Raji (cell line): ENCODE results near the gene PAAF1.

Experiments used
- POLR2A ChIP-seq: IDR thresholded peaks from 2 replicates; pipeline ENCODE4 v1.6.1; 2011; ENCODE audit warnings: low read depth, low read length, control low read depth; ENCODE audit not compliant: insufficient read depth

The PAAF1 gene

DNA sequence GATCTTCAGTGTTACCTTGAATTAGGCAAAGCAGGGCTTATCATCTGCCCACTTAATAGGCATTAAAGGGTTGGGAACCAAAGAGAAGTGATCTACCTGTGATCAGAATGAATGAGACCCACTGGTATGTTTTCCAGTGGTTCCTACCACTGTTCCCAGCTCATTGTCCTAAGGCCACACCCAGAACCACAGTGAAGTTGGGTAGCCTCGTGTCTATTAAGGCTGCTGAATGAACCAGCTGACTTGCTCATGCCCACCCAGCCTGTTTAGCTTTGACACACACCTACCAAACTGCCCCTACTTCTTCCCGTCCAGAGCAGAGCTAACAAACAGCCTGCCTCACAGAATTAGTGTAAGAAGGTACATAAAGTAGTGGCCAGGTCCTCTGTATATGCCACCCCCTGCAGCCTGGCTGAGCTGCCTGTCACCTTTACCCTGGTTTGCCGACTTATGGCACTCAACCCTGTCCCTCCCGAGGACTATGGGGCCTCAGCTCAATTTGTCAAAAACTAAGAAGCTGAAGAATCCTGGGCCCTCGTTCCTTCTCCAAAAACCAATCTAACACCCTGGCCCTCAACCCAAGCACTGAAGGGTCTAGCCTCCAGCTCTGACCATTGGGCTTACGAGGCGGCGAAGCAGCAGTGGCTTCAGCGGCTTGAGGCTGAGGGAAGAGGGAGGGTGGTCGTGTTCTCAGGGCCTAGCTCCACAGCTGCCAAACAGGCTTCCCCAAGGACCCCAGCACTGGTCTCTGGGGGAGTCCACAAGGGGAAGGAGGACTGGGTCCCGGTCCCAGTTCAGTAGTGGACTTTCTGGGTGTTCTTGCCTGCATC is 96.0 kb downstream of the PAAF1 start:
- peak; percentile 64 for TF ChIP-seq POLR2A

DNA sequence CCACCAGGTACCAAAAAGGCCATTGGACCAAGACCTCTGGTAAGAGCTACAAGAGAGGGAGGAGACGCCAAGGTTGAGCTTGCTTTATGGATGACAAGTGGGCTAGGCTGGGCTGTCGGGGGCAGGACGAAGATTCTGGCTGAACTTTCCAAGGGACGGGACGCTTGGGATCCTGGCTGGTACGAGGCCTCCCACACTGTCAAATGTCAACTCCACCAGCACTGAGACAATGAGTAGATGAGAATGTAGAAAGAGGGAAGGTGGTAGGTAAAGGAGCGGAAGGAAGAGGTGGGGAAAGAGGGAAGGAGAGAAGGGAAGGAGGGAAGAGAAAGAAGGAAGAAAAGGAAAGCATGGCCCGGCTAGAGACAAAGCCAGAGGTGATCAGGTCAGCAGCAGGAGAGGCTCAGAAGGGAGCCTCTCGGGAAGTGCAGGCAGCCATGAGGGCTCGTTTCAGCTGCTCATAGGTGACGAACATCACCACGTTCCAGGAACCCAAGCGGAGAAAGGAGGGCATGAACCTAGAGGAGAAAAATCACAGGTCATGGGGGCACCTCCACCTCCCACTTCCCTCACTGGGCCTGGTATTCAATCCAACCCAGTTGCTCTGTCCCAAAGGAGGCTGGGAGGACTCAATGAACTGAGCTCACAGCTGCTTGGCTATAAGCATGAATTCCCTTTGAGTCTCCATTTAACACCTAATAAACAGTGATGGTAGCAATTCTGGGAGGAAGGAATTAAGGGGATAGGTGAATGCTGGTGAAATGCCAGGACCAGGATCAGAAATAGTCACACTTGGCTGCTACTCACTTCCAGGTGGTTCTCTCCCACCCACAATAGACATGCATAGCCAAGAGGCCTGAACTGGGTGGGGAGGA is 98.0 kb downstream of the PAAF1 start:
- no peak for TF ChIP-seq POLR2A

DNA sequence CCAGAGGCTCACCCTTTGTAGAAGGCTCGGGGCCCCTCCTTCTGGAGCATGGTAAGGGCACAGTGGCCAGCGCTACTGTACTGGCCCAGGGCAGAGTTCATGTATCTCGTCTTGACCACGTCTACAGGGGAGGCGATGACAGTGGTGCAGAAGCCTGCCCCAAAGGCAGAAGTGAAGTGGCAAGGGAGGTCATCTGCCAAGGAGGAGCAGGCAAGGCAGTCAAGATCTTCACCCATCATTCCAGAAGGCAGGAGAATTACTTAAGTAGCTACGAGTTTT is 98.6 kb downstream of the PAAF1 start:
- no peak for TF ChIP-seq POLR2A

DNA sequence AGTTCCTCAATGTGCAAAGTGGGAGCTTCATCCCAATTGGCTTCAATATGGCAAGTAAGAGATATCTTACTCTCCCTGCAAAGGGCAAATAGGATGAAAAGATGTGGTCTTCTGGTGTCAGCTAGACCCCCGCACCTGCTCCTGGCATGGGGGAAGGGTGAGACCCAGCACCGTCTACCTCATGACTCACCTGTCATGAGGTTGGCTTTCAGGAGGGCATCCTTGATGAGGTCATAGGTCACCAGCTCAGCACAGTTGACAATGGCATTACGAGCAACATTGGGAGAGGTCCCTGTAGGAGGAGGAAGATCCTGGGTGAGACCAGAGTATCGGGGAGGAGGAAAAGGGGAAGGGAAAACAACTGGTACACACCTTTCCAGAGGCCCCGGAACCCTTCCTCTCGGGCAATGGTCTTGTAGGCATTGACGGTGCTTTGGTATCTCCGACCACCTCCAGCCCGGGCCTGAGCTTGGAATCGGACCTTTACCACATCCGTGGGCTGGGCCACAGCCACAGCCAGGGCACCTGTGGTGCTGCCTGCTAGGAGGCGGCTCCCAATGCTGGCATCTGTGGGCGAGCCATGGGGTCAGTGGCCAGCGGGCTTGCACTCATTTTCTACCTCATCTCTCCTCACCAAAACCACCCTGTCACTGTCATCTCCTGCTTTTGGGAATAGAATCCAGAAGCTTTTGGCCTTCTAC is 99.8 kb downstream of the PAAF1 start:
- no peak for TF ChIP-seq POLR2A

DNA sequence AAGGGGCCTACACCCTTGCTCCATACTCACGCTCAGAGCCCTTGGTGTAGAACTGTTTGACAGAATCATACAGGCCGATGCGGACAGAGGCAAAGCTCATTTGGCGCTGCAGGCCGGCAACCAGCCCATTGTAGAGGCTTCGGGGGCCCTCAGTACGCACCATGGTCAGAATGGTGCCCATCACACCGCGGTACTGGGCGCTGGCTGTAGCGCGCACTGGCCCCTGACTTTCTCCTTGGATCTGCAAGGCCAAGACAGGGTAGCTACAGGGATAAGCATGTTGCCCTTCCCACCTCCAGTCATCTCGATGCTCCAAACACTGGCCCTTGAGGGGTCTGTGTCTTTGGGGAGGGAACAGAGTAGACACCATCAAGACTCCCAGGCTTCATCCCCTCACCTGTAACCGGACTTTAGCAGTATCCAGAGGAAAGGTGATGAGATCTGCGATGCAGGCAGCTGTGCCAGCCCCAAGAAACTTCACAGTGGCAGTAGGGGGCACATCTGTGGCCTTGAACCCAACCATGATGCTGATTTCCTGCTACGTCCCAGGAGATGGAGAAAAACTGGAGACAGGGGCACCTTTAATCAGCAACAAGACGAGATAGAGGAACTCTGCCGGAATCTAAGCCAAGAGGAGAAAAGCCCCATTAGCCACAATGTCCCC is 101.2 kb downstream of the PAAF1 start:
- TF ChIP-seq POLR2A, result no peak

DNA sequence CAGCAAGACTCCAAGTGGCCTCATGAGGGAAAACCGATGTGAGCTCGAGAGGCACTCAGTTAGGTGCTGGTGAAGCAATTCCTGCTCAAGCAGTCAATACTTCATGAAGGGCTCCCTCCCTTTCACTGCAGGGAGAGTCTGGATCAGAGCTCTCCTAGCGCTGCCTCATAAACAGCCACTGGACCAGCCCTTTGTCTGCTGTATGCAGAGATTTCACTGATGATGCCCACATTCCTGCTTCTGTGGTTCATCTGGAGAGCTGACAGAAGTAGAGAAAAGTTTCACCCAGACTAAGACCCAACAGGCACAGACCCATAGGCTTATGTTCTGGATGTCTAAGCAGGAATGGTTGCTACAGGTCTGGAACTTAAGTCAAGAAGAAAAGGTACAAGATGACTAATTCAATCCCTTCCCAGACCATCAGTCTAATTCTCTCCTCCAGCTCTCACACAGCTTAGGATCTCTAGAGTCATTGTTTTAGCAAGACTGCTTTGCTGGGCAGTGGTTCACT is 101.8 kb downstream of the PAAF1 start:
- no peak for TF ChIP-seq POLR2A

DNA sequence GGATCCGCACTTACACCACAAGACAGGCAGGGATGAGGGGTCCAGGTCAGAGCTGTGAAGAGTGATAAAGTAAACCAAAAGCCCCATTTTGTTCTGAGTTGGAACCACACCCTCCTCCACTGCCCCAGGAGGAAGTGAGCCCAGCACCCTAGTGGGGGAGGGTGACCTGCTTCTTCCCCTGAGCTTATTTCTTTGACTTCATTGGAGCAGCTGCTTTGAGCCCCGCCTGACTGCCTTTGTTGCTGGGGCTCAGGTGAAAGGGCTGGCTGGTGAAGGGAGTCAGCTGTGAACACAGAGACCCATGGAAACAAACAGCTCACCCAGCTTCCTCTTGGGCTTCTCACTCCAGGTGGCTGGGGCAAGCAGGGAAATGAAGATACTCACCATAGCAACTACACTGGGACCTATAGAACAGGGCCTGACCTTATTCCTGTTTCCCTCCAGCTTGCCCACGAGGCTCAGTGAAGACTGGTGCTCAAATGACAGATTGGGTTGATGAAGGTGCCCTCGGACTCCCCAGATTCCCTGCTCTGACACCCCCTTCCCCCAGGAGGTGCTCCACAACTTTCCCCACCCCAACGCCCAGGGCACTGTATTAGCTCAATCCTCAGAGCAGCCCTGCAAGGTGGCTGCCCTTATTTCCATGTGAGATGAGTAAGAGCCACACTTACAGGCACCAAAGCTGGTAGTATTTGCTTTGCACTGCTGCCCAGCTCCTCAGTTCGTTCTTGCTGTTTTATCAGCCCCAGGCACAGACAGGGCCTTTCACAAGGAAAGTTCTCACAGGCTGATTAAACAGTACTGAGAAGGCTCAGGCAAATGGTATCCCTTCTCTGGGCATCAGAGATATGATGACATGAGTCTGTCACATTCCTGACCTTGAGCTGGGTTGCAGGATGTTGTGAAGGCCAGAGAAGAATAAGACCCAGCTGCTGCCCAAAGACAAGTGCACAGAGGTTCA is 103.5 kb downstream of the PAAF1 start:
- TF ChIP-seq POLR2A, result peak; percentile 59
